ENCODE results near the gene RGS14. TPM values are rescaled to one million over a fixed set of nuclear protein-coding genes. Genes with fewer than 3 reads are reported as not detected.
"Not testable (repeated sequence)": the region's sequence is repeated elsewhere in the genome, so short reads cannot be mapped to it uniquely, and the experiment has no call there.

The RGS14 gene
- total RNA-seq, 1 experiment from 2014 or later, result 10.2 TPM

GRCh38 chr5:177364159-177364962, 6.6 kb downstream of the RGS14 start:
- DNase-seq (ENCODE audit: low read depth), result no peak

GRCh38 chr5:177365845-177366527, 8.3 kb downstream of the RGS14 start:
- no peak for DNase-seq (ENCODE audit: low read depth)

DNA sequence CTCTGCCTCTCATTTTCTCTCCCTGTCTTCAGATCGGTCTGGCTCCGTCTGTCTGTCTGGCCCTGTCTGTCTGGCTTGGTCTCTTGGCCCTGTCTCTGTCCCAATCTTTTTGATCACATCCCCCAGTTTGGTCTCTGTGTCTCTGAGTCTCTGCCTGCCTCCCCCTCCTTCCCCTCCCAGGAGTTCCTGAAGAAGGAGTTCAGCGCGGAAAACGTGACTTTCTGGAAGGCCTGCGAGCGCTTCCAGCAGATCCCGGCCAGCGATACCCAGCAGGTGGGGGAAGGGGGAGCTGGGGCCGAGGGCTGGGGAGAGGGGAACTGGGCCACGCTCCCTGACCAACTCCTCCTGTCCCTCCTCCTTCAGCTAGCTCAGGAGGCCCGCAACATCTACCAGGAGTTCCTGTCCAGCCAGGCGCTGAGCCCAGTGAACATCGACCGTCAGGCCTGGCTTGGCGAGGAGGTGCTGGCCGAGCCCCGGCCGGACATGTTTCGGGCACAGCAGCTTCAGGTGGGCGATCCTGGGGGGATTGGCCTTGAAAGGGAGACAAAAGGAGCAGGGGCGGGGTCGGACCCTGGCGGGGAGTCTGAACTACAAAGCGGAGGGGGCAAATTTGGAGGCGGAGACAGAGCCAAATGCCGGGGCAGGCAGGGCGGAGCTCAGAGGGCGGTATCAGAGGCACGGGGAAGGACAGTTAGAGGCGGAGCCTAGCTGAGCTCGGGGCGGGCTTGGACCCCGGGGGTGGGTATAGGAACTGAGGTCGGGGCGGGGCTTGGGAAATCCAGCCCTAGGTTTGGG, 9.0 kb downstream of the RGS14 start:
- peak; percentile 44 for DNase-seq (ENCODE audit: low read depth)

DNA sequence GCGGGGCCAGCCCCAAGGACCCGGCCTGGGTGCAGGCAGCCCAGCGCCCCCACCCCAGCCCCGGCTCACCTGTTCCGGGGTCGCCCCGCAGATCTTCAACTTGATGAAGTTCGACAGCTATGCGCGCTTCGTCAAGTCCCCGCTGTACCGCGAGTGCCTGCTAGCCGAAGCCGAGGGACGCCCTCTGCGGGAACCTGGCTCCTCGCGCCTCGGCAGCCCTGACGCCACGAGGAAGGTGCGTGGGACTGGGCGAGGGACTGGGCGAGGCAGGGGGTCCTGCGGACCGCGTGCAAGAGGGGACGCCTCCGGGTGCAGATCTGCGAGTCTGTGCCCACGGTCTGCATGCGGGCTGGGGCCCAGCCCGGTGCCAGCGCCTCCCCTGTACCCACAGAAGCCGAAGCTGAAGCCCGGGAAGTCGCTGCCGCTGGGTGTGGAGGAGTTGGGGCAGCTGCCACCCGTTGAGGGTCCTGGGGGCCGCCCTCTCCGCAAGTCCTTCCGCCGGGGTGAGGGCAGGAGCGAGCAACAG, 9.7 kb downstream of the RGS14 start:
- DNase-seq (ENCODE audit: low read depth), result no peak

DNA sequence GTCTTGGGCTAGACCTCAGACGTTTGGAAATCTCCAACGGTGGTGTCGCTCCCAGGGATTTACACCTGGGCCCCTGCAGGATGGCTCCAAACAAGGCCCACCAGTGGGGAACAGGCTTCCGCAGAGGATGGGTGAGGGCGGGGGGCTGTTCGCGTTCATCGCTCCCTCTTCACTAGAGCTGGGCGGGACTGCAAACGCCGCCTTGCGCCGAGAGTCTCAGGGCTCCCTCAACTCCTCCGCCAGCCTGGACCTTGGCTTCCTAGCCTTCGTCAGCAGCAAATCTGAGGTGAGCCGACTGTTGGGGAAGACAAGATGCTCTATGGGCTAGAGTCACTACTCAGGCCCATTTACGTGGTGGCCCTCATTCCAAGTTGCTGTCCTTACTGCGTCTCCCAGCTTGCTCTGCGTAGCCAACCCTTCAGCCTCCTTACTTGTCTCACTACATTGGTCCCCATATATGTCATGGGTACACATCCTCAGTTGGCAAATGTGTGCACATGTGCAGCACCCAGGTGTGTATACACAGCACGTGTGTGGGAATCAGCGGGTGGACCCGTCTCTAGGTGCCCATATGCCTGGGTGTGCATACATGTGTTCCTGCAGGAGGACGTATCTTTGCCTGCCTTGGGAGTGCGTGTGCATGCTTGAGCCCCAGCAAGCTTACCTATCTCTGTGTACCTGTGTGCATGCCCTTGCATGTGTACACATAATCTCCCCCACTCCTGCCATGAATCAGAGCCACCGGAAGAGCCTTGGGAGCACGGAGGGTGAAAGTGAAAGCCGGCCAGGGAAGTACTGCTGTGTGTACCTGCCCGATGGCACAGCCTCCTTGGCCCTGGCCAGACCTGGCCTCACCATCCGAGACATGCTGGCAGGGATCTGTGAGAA, 10.5 kb downstream of the RGS14 start:
- DNase-seq (ENCODE audit: low read depth), result no peak

GRCh38 chr5:177368869-177369644, 11.3 kb downstream of the RGS14 start:
- DNase-seq (ENCODE audit: low read depth), result peak; percentile 10

DNA sequence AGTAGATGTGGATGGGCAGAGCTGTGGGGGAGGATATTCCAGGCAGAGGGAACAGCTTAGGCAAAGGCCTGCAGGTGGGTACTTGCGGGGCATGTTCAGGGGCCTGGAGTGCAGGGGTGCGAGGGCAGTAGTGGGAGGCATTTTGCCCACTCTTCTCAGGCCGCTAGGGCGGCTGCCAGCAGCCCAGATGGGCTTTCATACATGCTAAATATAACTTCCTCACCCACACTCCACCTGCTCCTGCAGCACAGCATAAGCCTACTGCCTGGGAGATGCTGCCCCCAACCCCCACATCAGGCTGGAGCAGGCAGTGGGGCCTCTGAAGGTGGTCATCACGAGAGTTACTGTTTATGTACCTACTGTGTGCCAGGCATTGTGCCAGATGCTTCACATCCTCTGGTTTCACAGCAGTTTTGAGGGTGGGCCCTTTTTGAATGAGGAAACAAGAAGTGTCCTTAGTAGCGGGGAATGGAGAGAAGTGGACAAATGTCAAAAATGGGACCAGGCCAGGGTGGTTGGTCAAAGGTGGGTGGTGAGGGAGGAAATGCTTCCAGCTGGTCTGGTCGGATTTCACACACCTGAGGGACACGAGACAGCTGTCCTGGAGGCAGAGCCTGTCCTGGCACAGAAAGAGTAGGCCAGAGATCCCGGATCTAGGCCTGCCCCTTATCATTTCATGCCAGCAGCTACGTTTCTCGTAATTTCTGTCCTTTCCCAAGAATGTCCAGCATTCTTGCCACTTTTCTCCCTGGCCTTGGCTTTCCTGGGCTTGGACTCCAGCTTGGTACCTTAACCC, 12.1 kb downstream of the RGS14 start:
- no peak for DNase-seq (ENCODE audit: low read depth)

GRCh38 chr5:177370488-177371119, 12.9 kb downstream of the RGS14 start:
- DNase-seq (ENCODE audit: low read depth), result peak; percentile 35

DNA sequence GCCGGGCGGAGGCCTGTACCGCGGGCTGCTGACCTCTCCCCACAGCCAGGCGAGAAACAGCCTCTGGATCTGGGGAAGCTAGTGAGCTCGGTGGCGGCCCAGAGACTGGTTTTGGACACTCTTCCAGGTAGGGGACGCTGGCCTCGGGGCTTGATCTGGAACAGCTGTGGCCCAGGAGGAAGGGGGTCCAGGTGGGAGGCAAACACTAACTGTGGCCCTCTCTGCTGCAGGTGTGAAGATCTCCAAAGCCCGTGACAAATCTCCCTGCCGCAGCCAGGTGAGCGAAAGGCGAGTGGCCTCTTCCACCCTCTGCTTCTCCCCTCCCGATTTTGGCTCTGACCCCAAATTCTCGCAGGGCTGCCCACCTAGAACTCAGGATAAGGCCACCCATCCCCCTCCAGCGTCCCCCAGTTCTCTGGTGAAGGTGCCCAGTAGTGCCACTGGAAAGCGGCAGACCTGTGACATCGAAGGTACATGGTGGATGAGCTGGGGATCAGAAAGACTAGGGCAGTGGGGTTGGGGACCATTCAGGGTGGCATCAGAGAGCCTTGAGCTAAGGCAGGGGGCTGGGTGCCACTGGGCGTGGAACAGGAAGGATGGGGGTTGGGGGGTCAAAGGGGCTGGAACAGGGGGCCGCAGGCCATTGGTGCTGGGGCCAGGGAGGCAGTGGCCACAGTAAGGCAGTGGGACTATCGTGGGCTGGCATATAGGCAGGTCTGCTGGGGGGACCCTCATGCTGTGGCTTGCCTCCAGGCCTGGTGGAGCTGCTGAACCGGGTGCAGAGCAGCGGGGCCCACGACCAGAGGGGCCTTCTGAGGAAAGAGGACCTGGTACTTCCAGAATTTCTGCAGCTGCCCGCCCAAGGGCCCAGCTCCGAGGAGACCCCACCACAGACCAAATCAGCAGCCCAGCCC, 13.7 kb downstream of the RGS14 start:
- DNase-seq (ENCODE audit: low read depth), result no peak

- no peak for DNase-seq (ENCODE audit: low read depth)
Measured at GRCh38 chr5:177372034-177372896, 14.5 kb downstream of the RGS14 start.

DNA sequence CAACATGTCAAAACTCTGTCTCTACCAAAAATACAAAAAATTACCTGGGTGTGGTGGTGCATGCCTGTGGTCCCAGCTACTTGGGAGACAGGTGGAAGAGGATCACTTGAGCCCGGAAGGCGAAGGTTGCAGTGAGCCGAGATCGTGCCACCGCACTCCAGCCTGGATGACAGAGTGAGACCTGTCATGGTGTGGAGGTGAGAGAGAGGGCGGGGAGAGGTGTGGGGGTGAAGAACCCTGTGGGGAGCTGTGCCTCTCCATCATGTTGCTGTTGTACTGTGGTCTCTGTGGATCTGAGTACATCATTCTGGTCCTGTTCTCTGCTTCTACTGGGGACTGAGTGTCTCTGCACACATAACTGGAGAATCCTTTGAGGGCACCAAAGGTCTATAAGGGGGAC, 15.2 kb downstream of the RGS14 start:
- no peak for DNase-seq (ENCODE audit: low read depth)

DNA sequence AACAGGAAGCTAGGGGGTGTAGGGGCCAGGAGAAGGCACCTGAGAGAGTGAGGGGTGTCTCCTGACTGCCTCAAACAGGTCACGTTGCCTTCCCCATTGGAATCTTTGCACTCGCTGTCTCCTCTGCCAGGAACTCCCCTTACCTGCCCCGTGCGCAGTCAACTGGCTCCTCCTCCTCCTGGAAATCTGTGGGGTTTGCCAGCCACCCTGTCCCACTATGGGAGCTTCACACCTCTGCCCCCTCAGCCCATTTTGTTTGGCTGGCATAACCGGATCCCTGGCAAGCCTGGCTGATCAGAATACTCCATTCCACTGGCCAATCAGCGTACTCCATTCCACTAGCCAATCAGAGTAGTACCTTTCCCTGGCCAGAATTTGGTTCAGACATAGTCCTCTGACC, 16.1 kb downstream of the RGS14 start:
- DNase-seq (ENCODE audit: low read depth), result no peak

- no peak for DNase-seq (ENCODE audit: low read depth)
Measured at GRCh38 chr5:177374211-177374610, 16.5 kb downstream of the RGS14 start.

- not testable (repeated sequence) for DNase-seq (ENCODE audit: low read depth)
Measured at GRCh38 chr5:177375516-177375915, 17.8 kb downstream of the RGS14 start.

DNA sequence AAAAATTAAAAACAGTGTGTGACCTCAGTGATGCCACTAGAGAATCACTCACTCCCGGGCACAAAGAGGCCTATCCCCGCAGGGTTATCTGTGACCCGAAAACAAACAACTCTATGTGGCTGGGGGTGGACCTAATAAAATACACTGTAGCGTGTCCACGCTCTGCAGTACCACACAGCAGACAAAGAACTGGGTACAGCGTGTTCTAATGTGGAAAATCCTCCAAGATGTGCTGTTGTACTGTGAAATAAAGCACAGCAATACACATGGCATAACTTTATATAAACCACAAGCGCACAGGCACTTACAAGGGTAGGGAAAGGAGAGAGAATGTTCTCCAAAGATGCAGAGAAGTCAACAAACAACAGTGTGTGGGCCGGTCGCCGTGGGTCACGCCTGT, 18.4 kb downstream of the RGS14 start:
- DNase-seq (ENCODE audit: low read depth), result no peak

DNA sequence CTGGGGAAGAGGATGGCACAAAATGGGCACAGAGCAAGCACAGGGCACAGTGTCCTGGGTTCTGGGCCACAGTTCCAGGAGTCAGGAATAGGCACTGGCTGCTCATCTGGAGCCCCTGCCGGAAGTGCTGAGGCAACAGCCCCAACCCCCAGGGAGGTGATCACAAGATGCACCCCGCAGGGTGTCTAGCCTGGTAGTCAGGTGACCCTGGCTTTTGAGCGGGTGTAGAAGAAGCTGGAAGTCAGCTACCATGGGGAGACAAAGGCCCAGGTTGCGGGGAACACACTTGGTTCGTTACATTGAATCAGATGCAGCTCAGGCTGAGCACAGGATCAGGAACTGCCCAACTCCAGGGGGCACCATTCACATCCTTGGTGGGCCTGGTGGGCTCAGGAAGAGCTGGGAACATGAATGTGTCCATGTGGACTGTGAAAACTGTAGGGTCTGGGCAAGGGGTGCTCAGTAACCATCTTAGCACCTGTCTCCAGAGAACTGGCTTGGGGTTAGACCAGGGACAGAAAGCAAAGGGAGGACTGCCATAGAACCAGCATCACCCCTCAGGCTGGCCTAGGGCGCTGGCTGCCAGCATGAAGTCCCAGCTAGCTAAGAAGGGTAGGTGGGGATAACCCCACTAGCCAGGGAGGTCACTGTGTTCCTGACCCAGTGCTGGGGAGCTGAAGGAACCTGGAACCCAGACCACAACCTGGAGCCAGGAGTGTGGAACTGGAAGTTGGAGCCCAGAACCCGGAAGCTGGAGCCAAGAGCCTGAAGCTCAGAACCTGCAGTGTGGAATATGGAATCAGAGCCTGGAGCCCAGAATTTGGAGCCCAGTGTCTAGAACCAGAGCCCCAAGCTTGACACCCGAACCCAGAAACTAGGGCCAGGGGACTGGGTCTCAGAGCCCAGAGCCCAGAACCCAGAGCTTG, 20.4 kb downstream of the RGS14 start:
- no peak for DNase-seq (ENCODE audit: low read depth)
